Tibial artery (tissue), 4 donors: ENCODE data around the gene MAEL.

Experiments used
- DNase-seq, 2 donors: peaks; one replicate each; pipeline ENCODE4 v3.0.0-alpha.2; 2019
- H3K27ac ChIP-seq, 2 donors: fragments of 200-600 bp; sonication (generic) in 1 of 2; 1 replicate in 1 of 2; 2 replicates in 1 of 2; pipeline ENCODE4 v1.5.1; 2018 to 2019; ENCODE audit warnings: mild to moderate bottlenecking in 1 of 2
- H3K27me3 ChIP-seq, 2 donors: fragments of 200-600 bp; sonication (generic) in 1 of 2; one replicate each; pipeline versions ENCODE4 v1.5.1 to v1.6.0; 2016 to 2019
- H3K36me3 ChIP-seq, 3 donors: fragments of 200-600 bp; sonication (generic) in 2 of 3; one replicate each; pipeline ENCODE4 v1.5.1; 2016 to 2019; ENCODE audit warnings: mild to moderate bottlenecking in 2 of 3
- H3K4me1 ChIP-seq, 4 donors: fragments of 200-600 bp; sonication (generic) in 2 of 4; 1 replicate in 3 of 4; 2 replicates in 1 of 4; pipeline ENCODE4 v1.5.1; 2016 to 2019
- H3K4me3 ChIP-seq, 2 donors: fragments of 200-600 bp; sonication (generic) in 1 of 2; 1 replicate in 1 of 2; 2 replicates in 1 of 2; pipeline ENCODE4 v1.5.1; 2018 to 2019; ENCODE audit warnings: mild to moderate bottlenecking in 2 of 2
- H3K9me3 ChIP-seq, 3 donors: fragments of 200-600 bp; sonication (generic) in 1 of 3; one replicate each; pipeline ENCODE4 v1.5.1; 2016 to 2019
- CTCF ChIP-seq, 2 experiments: fragments of 200-600 bp in 1 of 2; fragments of 450-650 bp in 1 of 2; IDR thresholded peaks; one replicate each; pipeline ENCODE4 v1.5.1; 2017 to 2019; ENCODE audit warnings: antibody characterized with exemption in 2 of 2, mild to moderate bottlenecking in 1 of 2, moderate library complexity in 1 of 2
- intact Hi-C: fragments of 100-400 bp; cut with DNase I; formaldehyde crosslinking; loops from one replicate; pipeline ENCODE4 v1.15.0; 2023; ENCODE audit warnings: low total_unique reads

MAEL gene

GRCh38 chr1:167052389-167052788 is 63.3 kb downstream of the MAEL start:
- Histone ChIP-seq H3K27ac (no peak overlapping the region), H3K4me1 (no peaks in the 10 kb centered on the region), H3K27me3 (peaks cover 0 to 14% of the 10 kb centered on the region in 2 donors), H3K9me3 (no peaks in the 10 kb centered on the region), H3K4me3 (no peak overlapping the region), H3K36me3 (no peaks in the 10 kb centered on the region)
- TF ChIP-seq CTCF (IDR thresholded peaks at IDR 0.05): peak in 1 of 2 experiments; percentile 18
- no peak for DNase-seq
- intact Hi-C loops: no loop called here

GRCh38 chr1:167054531-167054930 is 65.5 kb downstream of the MAEL start:
- intact Hi-C loops: no loop called here
- Histone ChIP-seq H3K9me3 (no peaks in the 10 kb centered on the region), H3K4me3 (no peak overlapping the region), H3K27ac (no peak overlapping the region), H3K36me3 (no peaks in the 10 kb centered on the region), H3K4me1 (peaks cover 0 to 4% (median 3%) of the 10 kb centered on the region in 4 donors), H3K27me3 (peaks cover 0 to 14% of the 10 kb centered on the region in 2 donors)
- DNase-seq: no peak
- no peak for TF ChIP-seq CTCF (IDR thresholded peaks at IDR 0.05)

GRCh38 chr1:167054946-167055630 is 66.0 kb downstream of the MAEL start:
- Histone ChIP-seq H3K4me1 (peaks cover 0 to 4% (median 3%) of the 10 kb centered on the region in 4 donors), H3K27me3 (peaks cover 0 to 19% of the 10 kb centered on the region in 2 donors), H3K4me3 (no peak overlapping the region), H3K27ac (no peak overlapping the region), H3K9me3 (no peaks in the 10 kb centered on the region), H3K36me3 (no peaks in the 10 kb centered on the region)
- DNase-seq: no peak
- intact Hi-C loops: loop anchor here (5.0 kb wide), 1 partner anchor 148 kb away; no protein-coding TSS in a partner anchor
- TF ChIP-seq CTCF (IDR thresholded peaks at IDR 0.05): no peak

- Histone ChIP-seq H3K4me3 (no peak overlapping the region), H3K36me3 (no peaks in the 10 kb centered on the region), H3K4me1 (peaks cover 0 to 4% (median 3%) of the 10 kb centered on the region in 4 donors), H3K27me3 (peaks cover 0 to 26% of the 10 kb centered on the region in 2 donors), H3K9me3 (no peaks in the 10 kb centered on the region), H3K27ac (no peak overlapping the region)
- no peak for DNase-seq
- no peak for TF ChIP-seq CTCF (IDR thresholded peaks at IDR 0.05)
- intact Hi-C loops: loop anchor here (5.0 kb wide), 1 partner anchor 149 kb away; no protein-coding TSS in a partner anchor
These were observed 67.6 kb downstream of the MAEL start for GRCh38 chr1:167056529-167057231.

- H3K27me3 ChIP-seq: peaks cover 0 to 26% of the 10 kb centered on the region in 2 donors
- intact Hi-C loops: loop anchor here (5.0 kb wide), 1 partner anchor 150 kb away; no protein-coding TSS in a partner anchor
These were observed 68.2 kb downstream of the MAEL start for GRCh38 chr1:167057241-167057688.

More at GRCh38 chr1:167057241-167057688, 68.2 kb downstream of the MAEL start:
- TF ChIP-seq CTCF (IDR thresholded peaks at IDR 0.05): peak in 1 of 2 experiments; percentile 22
- Histone ChIP-seq H3K9me3 (no peaks in the 10 kb centered on the region), H3K4me1 (peaks cover 0 to 4% (median 3%) of the 10 kb centered on the region in 4 donors), H3K4me3 (no peak overlapping the region), H3K36me3 (no peaks in the 10 kb centered on the region), H3K27ac (no peak overlapping the region)
- DNase-seq: no peak
